ENCODE results near the gene LPAR6. TPM values are rescaled to one million over a fixed set of nuclear protein-coding genes. Genes with fewer than 3 reads are reported as not detected.

Gene LPAR6
- total RNA-seq (2014; rRNA removed; shearing (Covaris generic)) = 0.10 TPM in 1 of 2 replicates, not detected in the other
- total RNA-seq (2022) = not detected in 2 replicates
- percentile 2 among the genes with signal in this experiment for Bru-seq, nascent RNA
- not detected for BruChase-seq, experiment 1, labeled RNA remaining after a 6-hour chase
- percentile 4 among the genes with signal in this experiment for BruChase-seq, experiment 2, labeled RNA remaining after a 2-hour chase
- long read RNA-seq, partial matches to known transcripts = 0 of 11 reads
- long read RNA-seq, other reads (novel, unspliced or antisense) = 11 of 11 reads

DNA sequence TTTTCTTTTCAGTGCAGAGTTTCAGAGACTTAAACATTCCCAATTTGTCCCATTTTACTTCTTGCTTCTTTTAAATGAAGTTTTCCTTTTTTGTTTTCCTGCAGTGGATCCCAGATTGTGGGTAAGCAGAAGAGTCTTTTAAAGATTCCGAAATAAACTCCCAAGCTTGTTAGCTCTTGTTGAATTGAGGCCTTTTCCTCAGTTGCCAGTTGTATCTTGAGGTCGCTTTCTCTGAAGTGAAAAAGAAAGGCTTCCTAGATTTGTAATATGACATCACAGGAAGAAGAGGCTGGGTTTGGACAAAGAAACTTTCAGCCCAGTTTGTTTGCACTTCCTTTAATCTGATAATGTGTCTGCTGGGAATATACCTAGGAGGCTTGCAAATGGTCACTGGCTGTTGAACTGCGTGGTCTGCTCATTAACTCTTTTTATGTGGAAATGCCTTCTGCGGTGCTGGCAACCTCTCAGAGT is at the start of gene LPAR6:
TSS of gene LPAR6 (minus strand) at position 233 of the 471 bp plus-strand sequence. CDS start 690 bp downstream, outside the sequence.
- CTCF ChIA-PET (ENCODE audit: unreplicated experiment) = no interaction called here
- no peak within 1 kb of the TSS for H2AFZ ChIP-seq (ENCODE audit: low read length)
- POLR2A ChIA-PET = interaction anchor here (0.7 to 1.9 kb wide), 5 partner anchors 15 to 725 kb away, joined by 3 to 5 read pairs (median 3); no protein-coding TSS in a partner anchor
- H3K4me2 ChIP-seq (ENCODE audit: low read length) = no peak within 1 kb of the TSS
- no peak for TF ChIP-seq EZH2phosphoT487 (IDR thresholded peaks at IDR 0.05; ENCODE audit: borderline replicate concordance, low read depth, low read length)
- TF ChIP-seq CTCF (conservative IDR thresholded peaks at IDR 0.05; ENCODE audit: low read length) = no peak
- H3K36me3 ChIP-seq (ENCODE audit: insufficient read depth, low read length) = peaks cover 57% of the 10 kb centered on the region
- no peak within 1 kb of the TSS for H3K27ac ChIP-seq (ENCODE audit: low read depth, low read length, poor library complexity, severe bottlenecking)
- no peaks in the 10 kb centered on the region for H3K4me1 ChIP-seq (ENCODE audit: insufficient read depth, low read length, poor library complexity, severe bottlenecking)
- no peaks in the 10 kb centered on the region for H3K9me2 ChIP-seq (ENCODE audit: insufficient read depth, low read length)
- no TSS peak for BruUV-seq (replicated peaks)
- no peaks in the 10 kb centered on the region for H3K79me2 ChIP-seq (ENCODE audit: insufficient read depth, low read depth, low read length)
- intact Hi-C loops (cut with micrococcal nuclease; ENCODE audit: unreplicated experiment) = no loop called here
- H4K20me1 ChIP-seq (ENCODE audit: insufficient read depth, low read length) = no peaks in the 10 kb centered on the region
- no peak within 1 kb of the TSS for H3K4me3 ChIP-seq (ENCODE audit: low read depth, low read length, poor library complexity, severe bottlenecking)
- H3K9me3 ChIP-seq (ENCODE audit: low read length) = no peaks in the 10 kb centered on the region; the same call in 1 of the 2 replicates
- DNase-seq (ENCODE audit: low spot score) = no peak

DNA sequence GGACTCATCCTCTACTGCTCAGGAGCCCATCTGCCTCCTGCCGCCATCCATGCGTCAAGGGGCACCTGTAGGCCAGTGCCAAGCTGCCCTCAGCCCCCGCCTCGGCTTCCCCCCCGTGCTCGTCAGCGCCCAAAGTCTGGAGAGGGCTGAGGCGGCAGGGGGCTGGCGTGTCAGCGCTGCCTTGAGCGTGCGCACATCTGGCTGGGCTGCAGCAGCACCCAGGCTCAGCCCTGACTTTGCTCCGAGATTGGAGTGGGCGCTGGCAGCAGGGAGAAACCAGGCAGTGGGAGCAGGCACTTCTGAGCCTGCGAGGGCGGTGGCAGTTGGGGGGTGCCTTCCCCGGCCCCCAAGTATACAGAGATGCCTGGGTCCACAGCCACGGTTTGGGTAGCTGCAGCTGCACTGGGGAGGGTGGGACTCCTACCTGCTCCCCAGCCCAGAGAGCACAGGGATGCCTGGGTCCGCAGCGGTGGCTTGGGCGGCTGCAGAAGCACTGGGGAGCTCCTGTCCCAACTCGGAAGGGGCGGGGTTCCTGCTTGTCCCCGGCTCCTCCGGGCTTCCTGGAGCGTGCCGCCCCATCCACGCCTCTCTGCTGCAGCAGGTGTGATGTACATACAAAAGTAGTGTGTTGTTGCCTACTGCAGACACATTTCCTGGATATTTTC is 44.8 kb upstream of the LPAR6 start:
- H3K4me3 ChIP-seq (ENCODE audit: low read depth, low read length, poor library complexity, severe bottlenecking) = no peak overlapping the region
- H3K79me2 ChIP-seq (ENCODE audit: insufficient read depth, low read depth, low read length) = no peaks in the 10 kb centered on the region
- H3K9me3 ChIP-seq (ENCODE audit: low read length) = no peaks in the 10 kb centered on the region
- no peak overlapping the region for H3K4me2 ChIP-seq (ENCODE audit: low read length)
- no peaks in the 10 kb centered on the region for H3K4me1 ChIP-seq (ENCODE audit: insufficient read depth, low read length, poor library complexity, severe bottlenecking)
- POLR2A ChIA-PET = interaction anchor here (1.0 kb wide), 1 partner anchor 15 kb away, joined by 4 read pairs; no protein-coding TSS in a partner anchor
- H3K9me2 ChIP-seq (ENCODE audit: insufficient read depth, low read length) = no peaks in the 10 kb centered on the region
- no peak for DNase-seq (ENCODE audit: low spot score)
- H2AFZ ChIP-seq (ENCODE audit: low read length) = no peak overlapping the region
- no peaks in the 10 kb centered on the region for H4K20me1 ChIP-seq (ENCODE audit: insufficient read depth, low read length)
- BruUV-seq (replicated peaks) = no TSS peak
- peaks cover 98% of the 10 kb centered on the region for H3K36me3 ChIP-seq (ENCODE audit: insufficient read depth, low read length)
- H3K27ac ChIP-seq (ENCODE audit: low read depth, low read length, poor library complexity, severe bottlenecking) = no peak overlapping the region
- no peak for TF ChIP-seq EZH2phosphoT487 (IDR thresholded peaks at IDR 0.05; ENCODE audit: borderline replicate concordance, low read depth, low read length)
- no peak for TF ChIP-seq CTCF (conservative IDR thresholded peaks at IDR 0.05; ENCODE audit: low read length)
- intact Hi-C loops (cut with micrococcal nuclease; ENCODE audit: unreplicated experiment) = no loop called here
- CTCF ChIA-PET (ENCODE audit: unreplicated experiment) = no interaction called here
